HepG2 (cell line): Measurements from ENCODE around the gene C2CD2. TPM values are rescaled to one million over a fixed set of nuclear protein-coding genes. Genes with fewer than 3 reads are reported as not detected.

Experiments used
- ATAC-seq: fragments of 200-7000 bp; cut with Tn5 transposase; 3 replicates; pipeline ENCODE4 v1.9.1; 2020; ENCODE audit warnings: mild to moderate bottlenecking, moderate library complexity
- BruUV-seq: library from RNA; stranded (reverse); fragments of 400-500 nt; replicated peaks from 2 replicates; lab custom pipeline; 2021; lab: Mats Ljungman, UMichigan
- CTCF ChIA-PET: fragments of 300-600 bp; formaldehyde crosslinking; extraction: SDS; loops from one replicate; lab custom pipeline; 2021; ENCODE audit warnings: low total read pairs, inconsistent platforms, low intra/inter-chr PET ratio; lab: Yijun Ruan, JAX
- POLR2A ChIA-PET: fragments of 350-600 bp; sonication (Branson Sonifier 250); formaldehyde crosslinking; loops from one replicate; lab custom pipeline; 2020; ENCODE audit warnings: antibody characterized with exemption, inconsistent platforms; lab: Yijun Ruan, JAX
- DNase-seq: peaks from one replicate; pipeline ENCODE4 v3.0.0-alpha.2; 2015; ENCODE audit warnings: low spot score
- FAIRE-seq: peaks from 3 replicates; lab custom pipeline; 2011; peaks lifted over from hg19 to GRCh38; lab: Jason Lieb, UNC
- H2AFZ ChIP-seq: one replicate; pipeline ENCODE4 v1.6.1; 2011; ENCODE audit warnings: low read length, inconsistent platforms
- H3K27ac ChIP-seq: fragments of 300-600 bp; 3 replicates; pipeline ENCODE4 v1.8.0; 2011; ENCODE audit warnings: mixed run types, mild to moderate bottlenecking, mixed read lengths, low read length, inconsistent platforms; ENCODE audit not compliant: insufficient read depth; ENCODE audit errors: extremely low read length
- H3K27me3 ChIP-seq, 2 experiments: fragments of 200-600 bp in 1 of 2; 2 replicates in 1 of 2; 3 replicates in 1 of 2; pipeline versions ENCODE4 v1.6.0 to v1.8.0; 2011; ENCODE audit warnings: low read length in 2 of 2, mild to moderate bottlenecking in 2 of 2, moderate library complexity in 2 of 2, inconsistent platforms in 1 of 2; ENCODE audit not compliant: insufficient read depth in 2 of 2, control insufficient read depth in 1 of 2
- H3K36me3 ChIP-seq, 2 experiments: fragments of 200-600 bp in 1 of 2; replicated peaks in 1 of 2; 2 replicates in 1 of 2; 3 replicates in 1 of 2; pipeline versions ENCODE4 v1.5.1 to v1.8.0; 2011; ENCODE audit warnings: low read length in 2 of 2, inconsistent platforms in 1 of 2; ENCODE audit not compliant: insufficient read depth in 2 of 2, control insufficient read depth in 1 of 2
- H3K4me1 ChIP-seq: 2 replicates; pipeline ENCODE4 v1.5.1; 2012; ENCODE audit warnings: low read length, inconsistent platforms; ENCODE audit not compliant: insufficient read depth
- H3K4me2 ChIP-seq: 2 replicates; pipeline ENCODE4 v1.6.0; 2011; ENCODE audit warnings: low read depth, low read length, inconsistent platforms
- H3K4me3 ChIP-seq, 3 experiments: fragments of 200-600 bp in 1 of 3; sonication (generic), shearing (Covaris generic) in 1 of 3; replicated peaks in 1 of 3; 2 replicates each; pipeline ENCODE4 v1.5.1; 2011 to 2016; ENCODE audit warnings: low read length in 3 of 3, inconsistent platforms in 2 of 3, low read depth in 2 of 3, mild to moderate bottlenecking in 2 of 3, control low read depth in 1 of 3, mixed read lengths in 1 of 3; ENCODE audit not compliant: insufficient read depth in 1 of 3
- H3K79me2 ChIP-seq: one replicate; pipeline ENCODE4 v1.6.1; 2011; ENCODE audit warnings: low read length, inconsistent platforms; ENCODE audit not compliant: insufficient read depth
- H3K9ac ChIP-seq: 2 replicates; pipeline ENCODE4 v1.6.0; 2011; ENCODE audit warnings: mild to moderate bottlenecking, low read depth, low read length, inconsistent platforms; ENCODE audit not compliant: insufficient read depth
- H3K9me3 ChIP-seq: 2 replicates; pipeline ENCODE4 v1.5.1; 2012; ENCODE audit warnings: mild to moderate bottlenecking, low read length
- H4K20me1 ChIP-seq: 2 replicates; pipeline ENCODE4 v1.6.0; 2011; ENCODE audit warnings: inconsistent platforms, mild to moderate bottlenecking, low read length, moderate library complexity; ENCODE audit not compliant: insufficient read depth
- ATF4 ChIP-seq, 2 experiments: fragments of 450-650 bp in 1 of 2; sonication (generic) in 1 of 2; formaldehyde crosslinking; IDR thresholded peaks; 2 replicates each; pipeline versions ENCODE4 v1.5.0 to v1.8.0; 2020 to 2022; ENCODE audit warnings: mild to moderate bottlenecking in 1 of 2, missing genetic modification reagents in 1 of 2
- MXD3 ChIP-seq: IDR thresholded peaks from 2 replicates; pipeline ENCODE4 v1.6.1; 2016; ENCODE audit warnings: mild to moderate bottlenecking, missing biosample characterization, missing genetic modification reagents
- RNF2 ChIP-seq: fragments of 450-650 bp; conservative IDR thresholded peaks from 2 replicates; pipeline ENCODE4 v1.6.1; 2016; ENCODE audit warnings: low read depth
- SIN3A ChIP-seq: IDR thresholded peaks from 2 replicates; pipeline ENCODE4 v1.6.1; 2011; ENCODE audit warnings: low read depth, mild to moderate bottlenecking, control low read depth, low read length, borderline replicate concordance
- SRSF1 ChIP-seq: fragments of 200-400 bp; formaldehyde crosslinking; optimal IDR thresholded peaks from 2 replicates; pipeline ENCODE3; 2017; ENCODE audit warnings: mild to moderate bottlenecking, low read depth, low read length, moderate library complexity
- ZFX ChIP-seq: sonication (generic); formaldehyde crosslinking; IDR thresholded peaks from 2 replicates; pipeline ENCODE4 v1.4.0; 2020; ENCODE audit warnings: mild to moderate bottlenecking, low read depth, missing genetic modification reagents, moderate library complexity
- ZNF282 ChIP-seq: fragments of 450-650 bp; IDR thresholded peaks from 2 replicates; pipeline ENCODE4 v1.6.1; 2018; ENCODE audit not compliant: partially characterized antibody
- ZNF614 ChIP-seq: IDR thresholded peaks from 2 replicates; pipeline ENCODE4 v1.6.1; 2018; ENCODE audit warnings: missing biosample characterization, missing genetic modification reagents, inconsistent platforms, borderline replicate concordance
- ZNF660 ChIP-seq: sonication (generic); formaldehyde crosslinking; IDR thresholded peaks from 2 replicates; pipeline ENCODE4 v1.5.1; 2020; ENCODE audit warnings: mild to moderate bottlenecking, low read depth, missing genetic modification reagents, borderline replicate concordance
- ZNF687 ChIP-seq: sonication (generic); formaldehyde crosslinking; IDR thresholded peaks from 2 replicates; pipeline ENCODE4 v1.5.1; 2020; ENCODE audit warnings: mild to moderate bottlenecking, missing genetic modification reagents, moderate library complexity
- ZNF850 ChIP-seq: sonication (generic); formaldehyde crosslinking; conservative IDR thresholded peaks from 2 replicates; pipeline ENCODE4 v1.9.0; 2021; ENCODE audit warnings: mild to moderate bottlenecking, missing genetic modification reagents
- WGBS: methylation state at CpG from one replicate; pipeline ENCODE4 v1.1.6; 2017; ENCODE audit warnings: low lambda C conversion rate; 5-methylcytosine and 5-hydroxymethylcytosine counted together
- in situ Hi-C: cut with HindIII; loops from 2 replicates; pipeline ENCODE4 v1.10.0; 2017; ENCODE audit warnings: low pct_unique_long_range_greater_than_20kb; ENCODE audit not compliant: extremely low pct_ligation_motif_present
- intact Hi-C: fragments of 100-400 bp; cut with micrococcal nuclease; formaldehyde crosslinking; loops from one replicate; pipeline ENCODE4 v1.10.0; 2022; ENCODE audit not compliant: unreplicated experiment
- polyA plus RNA-seq, 8 experiments: library from polyadenylated mRNA; depleted of rRNA in 3 of 8; stranded (reverse) in 7 of 8; unstranded in 1 of 8; fragments of >200 nt; fragmentation: Illumina TruSeq in 4 of 8; extraction: Trizol in 4 of 8; gene quantifications; 2 replicates each; pipeline versions ENCODE4 v1.2.1 to v1.2.3, GENCODE V29; 2011 to 2016; ENCODE audit warnings: low read depth in 4 of 8, missing spikeins in 1 of 8, mixed read lengths in 1 of 8; ENCODE audit not compliant: insufficient read depth in 1 of 8
- total RNA-seq, 5 experiments: library from RNA; depleted of rRNA; stranded (reverse); fragments of >200 nt; fragmentation: Illumina TruSeq; extraction: Trizol; gene quantifications; 2 replicates each; pipeline ENCODE4 v1.2.3, GENCODE V29; 2016; ENCODE audit warnings: low read depth in 1 of 5

Gene C2CD2
- total and polyA plus RNA-seq, 2 of the 13 experiments (the other 11 are each of a cell fraction or from before 2014, with no cell fraction given): 12.5 to 19.7 TPM

GRCh38 chr21:41873005-41873404 is 80.8 kb downstream of the C2CD2 start:
- WGBS: 94% methylated on average over 13 of the region's 13 CpGs
- H3K4me2 ChIP-seq: no peak overlapping the region
- no peak overlapping the region for H3K4me3 ChIP-seq
- no peaks in the 10 kb centered on the region for H4K20me1 ChIP-seq
- H2AFZ ChIP-seq: no peak overlapping the region
- no TSS peak for BruUV-seq
- H3K27ac ChIP-seq: no peak overlapping the region
- ATAC-seq (no peak), DNase-seq (no peak), FAIRE-seq (no peak)
- in situ Hi-C loops: no loop called here
- H3K27me3 ChIP-seq: no peaks in the 10 kb centered on the region
- intact Hi-C loops: no loop called here
- H3K4me1 ChIP-seq: peaks cover 20% of the 10 kb centered on the region
- POLR2A ChIA-PET: no interaction called here
- H3K36me3 ChIP-seq: no peaks in the 10 kb centered on the region
- no peaks in the 10 kb centered on the region for H3K9me3 ChIP-seq
- CTCF ChIA-PET: no interaction called here
- TF ChIP-seq SRSF1 (no peak), ZNF660 (no peak), ZNF687 (CRISPR knock-in tag) (no peak), ZNF850 (CRISPR knock-in tag) (no peak), SIN3A (no peak), MXD3 (CRISPR knock-in tag) (no peak), ZNF282 (no peak), ZFX (no peak), ZNF614 (CRISPR knock-in tag) (no peak), ATF4 (CRISPR knock-in tag; IDR thresholded peaks at IDR 0.05) (no peak), RNF2 (no peak)
- H3K9ac ChIP-seq: no peak overlapping the region
- H3K79me2 ChIP-seq: peaks cover 22% of the 10 kb centered on the region
